Measurements from ENCODE around the gene EYS.
"Not testable (repeated sequence)": the region's sequence is repeated elsewhere in the genome, so short reads cannot be mapped to it uniquely, and the experiment has no call there.

Gene EYS

DNA sequence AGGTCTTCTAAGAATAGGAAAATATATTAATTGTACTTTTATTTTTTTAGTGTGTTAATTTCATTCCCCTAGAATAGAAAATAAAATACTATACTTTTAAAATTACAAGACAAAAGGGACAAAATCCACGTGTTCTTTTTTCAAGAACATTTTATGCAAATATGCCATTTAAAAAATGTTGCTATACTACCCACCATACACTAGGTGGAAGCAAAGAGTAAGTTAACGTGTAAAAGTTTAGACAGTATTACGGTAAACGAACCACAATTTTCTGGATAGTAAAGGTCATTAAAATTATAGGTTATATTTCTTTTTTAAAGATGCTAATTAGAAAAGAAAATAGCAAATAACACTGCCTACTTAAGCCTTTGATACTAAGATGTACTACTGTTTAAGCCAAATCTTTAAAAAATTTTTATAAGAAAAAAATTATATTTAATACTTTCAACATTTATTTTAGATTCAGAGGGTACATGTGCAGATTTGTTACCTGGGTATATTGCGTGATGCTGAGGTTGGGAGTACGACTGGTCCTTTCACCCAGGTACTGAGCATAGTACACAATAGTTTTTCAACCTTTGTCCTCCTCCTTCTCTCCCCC, 1783.8 kb downstream of the EYS start:
- peaks cover 0 to 7% of the 10 kb centered on the region in 2 donors for H3K4me1 ChIP-seq (ENCODE audit: control insufficient read depth in 1 of 2, insufficient read depth in 2 of 2, low read length in 2 of 2)
- H3K9ac ChIP-seq (ENCODE audit: low read depth in 1 of 2, low read length in 2 of 2): no peak overlapping the region
- H3K9me3 ChIP-seq (ENCODE audit: control insufficient read depth in 1 of 2, low read length in 2 of 2): no peaks in the 10 kb centered on the region
- no peaks in the 10 kb centered on the region for H3K36me3 ChIP-seq (ENCODE audit: control insufficient read depth in 1 of 2, insufficient read depth in 2 of 2, low read length in 2 of 2)
- H3K4me3 ChIP-seq (ENCODE audit: low read depth in 1 of 2, low read length in 2 of 2): no peak overlapping the region
- no peaks in the 10 kb centered on the region for H3K27me3 ChIP-seq (ENCODE audit: control insufficient read depth in 1 of 2, insufficient read depth in 2 of 2, low read length in 2 of 2)
- H3K27ac ChIP-seq (ENCODE audit: low read depth, low read length): no peak overlapping the region

DNA sequence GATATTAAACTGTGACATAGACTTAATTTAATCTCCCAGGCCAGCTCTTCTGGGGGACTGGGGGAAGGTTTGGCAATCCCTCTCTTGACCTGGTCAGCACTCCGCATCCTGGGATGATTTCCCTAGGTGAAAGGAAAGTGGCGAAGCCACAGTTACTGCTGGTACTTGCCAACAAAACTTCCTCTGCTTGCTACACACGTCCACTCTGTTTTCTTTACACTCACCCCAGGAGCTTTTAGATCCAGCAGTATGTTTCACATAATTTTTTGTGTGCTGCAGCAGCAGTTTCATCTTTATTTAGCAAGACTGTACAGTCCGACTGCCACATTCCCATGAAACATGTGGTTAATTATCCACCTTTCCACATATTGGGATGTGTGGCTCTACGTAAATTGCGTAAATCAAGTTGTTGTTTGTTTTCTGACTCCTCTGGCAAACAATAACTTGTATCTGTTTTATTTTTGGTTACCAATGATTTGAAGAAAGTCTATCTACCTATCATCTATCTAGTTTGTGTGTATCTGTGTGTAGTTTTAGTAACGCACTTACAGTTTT, 1787.4 kb downstream of the EYS start:
- no peaks in the 10 kb centered on the region for H3K27me3 ChIP-seq (ENCODE audit: control insufficient read depth in 1 of 2, insufficient read depth in 2 of 2, low read length in 2 of 2)
- no peak overlapping the region for H3K4me3 ChIP-seq (ENCODE audit: low read depth in 1 of 2, low read length in 2 of 2)
- no peaks in the 10 kb centered on the region for H3K9me3 ChIP-seq (ENCODE audit: control insufficient read depth in 1 of 2, low read length in 2 of 2)
- no peak overlapping the region for H3K9ac ChIP-seq (ENCODE audit: low read depth in 1 of 2, low read length in 2 of 2)
- H3K36me3 ChIP-seq (ENCODE audit: control insufficient read depth in 1 of 2, insufficient read depth in 2 of 2, low read length in 2 of 2): no peaks in the 10 kb centered on the region
- H3K27ac ChIP-seq (ENCODE audit: low read depth, low read length): no peak overlapping the region
- H3K4me1 ChIP-seq (ENCODE audit: control insufficient read depth in 1 of 2, insufficient read depth in 2 of 2, low read length in 2 of 2): no peaks in the 10 kb centered on the region

DNA sequence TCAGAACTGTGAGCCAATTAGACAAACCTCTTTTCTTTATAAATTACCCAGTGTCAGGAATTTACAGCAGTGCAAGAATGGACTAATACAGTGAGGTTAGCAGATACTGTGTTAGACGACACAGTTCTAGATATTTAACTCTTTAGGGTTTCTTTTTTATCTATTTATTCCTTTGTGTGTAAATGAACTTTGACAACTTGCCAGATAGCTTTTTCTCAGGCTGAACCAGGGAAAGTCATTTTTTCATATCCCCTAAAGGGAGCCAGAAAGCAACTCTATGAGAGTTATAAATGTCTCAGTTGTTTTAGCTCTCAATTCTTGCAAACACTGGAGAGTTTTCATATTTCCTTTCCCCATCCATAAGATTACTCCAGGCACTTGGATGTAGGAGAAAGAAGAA, 1794.1 kb downstream of the EYS start:
- no peak overlapping the region for H3K9ac ChIP-seq (ENCODE audit: low read depth in 1 of 2, low read length in 2 of 2)
- H3K27me3 ChIP-seq (ENCODE audit: control insufficient read depth in 1 of 2, insufficient read depth in 2 of 2, low read length in 2 of 2): no peaks in the 10 kb centered on the region
- H3K27ac ChIP-seq (ENCODE audit: low read depth, low read length): no peak overlapping the region
- no peaks in the 10 kb centered on the region for H3K36me3 ChIP-seq (ENCODE audit: control insufficient read depth in 1 of 2, insufficient read depth in 2 of 2, low read length in 2 of 2)
- no peak overlapping the region for H3K4me3 ChIP-seq (ENCODE audit: low read depth in 1 of 2, low read length in 2 of 2)
- H3K9me3 ChIP-seq (ENCODE audit: control insufficient read depth in 1 of 2, low read length in 2 of 2): no peaks in the 10 kb centered on the region
- H3K4me1 ChIP-seq (ENCODE audit: control insufficient read depth in 1 of 2, insufficient read depth in 2 of 2, low read length in 2 of 2): no peaks in the 10 kb centered on the region

GRCh38 chr6:63910863-63911551, 1796.0 kb downstream of the EYS start:
- Histone ChIP-seq H3K4me3 (ENCODE audit: low read depth in 1 of 2, low read length in 2 of 2) (no peak overlapping the region), H3K36me3 (ENCODE audit: control insufficient read depth in 1 of 2, insufficient read depth in 2 of 2, low read length in 2 of 2) (no peaks in the 10 kb centered on the region), H3K9me3 (ENCODE audit: control insufficient read depth in 1 of 2, low read length in 2 of 2) (no peaks in the 10 kb centered on the region), H3K4me1 (ENCODE audit: control insufficient read depth in 1 of 2, insufficient read depth in 2 of 2, low read length in 2 of 2) (no peaks in the 10 kb centered on the region), H3K27ac (ENCODE audit: low read depth, low read length) (no peak overlapping the region), H3K9ac (ENCODE audit: low read depth in 1 of 2, low read length in 2 of 2) (no peak overlapping the region), H3K27me3 (ENCODE audit: control insufficient read depth in 1 of 2, insufficient read depth in 2 of 2, low read length in 2 of 2) (no peaks in the 10 kb centered on the region)

DNA sequence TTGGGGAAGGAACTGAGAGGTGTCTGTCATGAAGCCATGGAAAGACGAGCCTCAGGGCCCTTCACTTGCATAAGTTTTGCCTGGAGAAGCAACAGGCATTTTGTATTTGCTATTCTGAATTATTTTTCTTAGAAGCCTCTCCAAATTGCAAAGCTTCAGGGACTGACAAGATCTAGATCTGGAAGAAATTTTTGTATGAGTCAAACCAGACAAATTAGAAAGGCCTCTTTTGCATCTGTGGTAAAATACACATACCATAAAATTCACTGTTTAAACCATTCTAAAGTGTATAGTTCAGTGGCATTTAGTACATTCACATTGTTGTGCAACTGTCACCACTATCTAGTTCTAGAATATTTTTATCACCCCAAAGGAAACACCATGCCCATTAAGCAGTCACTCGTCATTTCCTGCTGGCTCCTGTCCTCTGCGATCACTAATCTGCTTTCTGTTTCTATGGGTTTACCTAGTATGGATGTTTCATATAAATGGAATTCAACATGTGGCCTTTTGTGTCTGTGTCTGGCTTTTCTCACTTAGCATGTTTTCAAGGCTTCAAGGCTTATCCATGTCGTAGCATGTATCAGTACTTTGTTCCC, 1802.3 kb downstream of the EYS start:
- no peak overlapping the region for H3K9ac ChIP-seq (ENCODE audit: low read depth in 1 of 2, low read length in 2 of 2)
- no peaks in the 10 kb centered on the region for H3K27me3 ChIP-seq (ENCODE audit: control insufficient read depth in 1 of 2, insufficient read depth in 2 of 2, low read length in 2 of 2)
- H3K9me3 ChIP-seq (ENCODE audit: control insufficient read depth in 1 of 2, low read length in 2 of 2): no peaks in the 10 kb centered on the region
- H3K36me3 ChIP-seq (ENCODE audit: control insufficient read depth in 1 of 2, insufficient read depth in 2 of 2, low read length in 2 of 2): no peaks in the 10 kb centered on the region
- no peaks in the 10 kb centered on the region for H3K4me1 ChIP-seq (ENCODE audit: control insufficient read depth in 1 of 2, insufficient read depth in 2 of 2, low read length in 2 of 2)
- H3K4me3 ChIP-seq (ENCODE audit: low read depth in 1 of 2, low read length in 2 of 2): no peak overlapping the region
- H3K27ac ChIP-seq (ENCODE audit: low read depth, low read length): no peak overlapping the region

- no peak overlapping the region for H3K27ac ChIP-seq (ENCODE audit: low read depth, low read length)
- no peaks in the 10 kb centered on the region for H3K9me3 ChIP-seq (ENCODE audit: control insufficient read depth in 1 of 2, low read length in 2 of 2)
- H3K27me3 ChIP-seq (ENCODE audit: control insufficient read depth in 1 of 2, insufficient read depth in 2 of 2, low read length in 2 of 2): no peaks in the 10 kb centered on the region
- H3K9ac ChIP-seq (ENCODE audit: low read depth in 1 of 2, low read length in 2 of 2): no peak overlapping the region
- H3K4me1 ChIP-seq (ENCODE audit: control insufficient read depth in 1 of 2, insufficient read depth in 2 of 2, low read length in 2 of 2): no peaks in the 10 kb centered on the region
- H3K36me3 ChIP-seq (ENCODE audit: control insufficient read depth in 1 of 2, insufficient read depth in 2 of 2, low read length in 2 of 2): no peaks in the 10 kb centered on the region
- H3K4me3 ChIP-seq (ENCODE audit: low read depth in 1 of 2, low read length in 2 of 2): no peak overlapping the region
These were observed 1807.5 kb downstream of the EYS start for GRCh38 chr6:63899550-63899949.

DNA sequence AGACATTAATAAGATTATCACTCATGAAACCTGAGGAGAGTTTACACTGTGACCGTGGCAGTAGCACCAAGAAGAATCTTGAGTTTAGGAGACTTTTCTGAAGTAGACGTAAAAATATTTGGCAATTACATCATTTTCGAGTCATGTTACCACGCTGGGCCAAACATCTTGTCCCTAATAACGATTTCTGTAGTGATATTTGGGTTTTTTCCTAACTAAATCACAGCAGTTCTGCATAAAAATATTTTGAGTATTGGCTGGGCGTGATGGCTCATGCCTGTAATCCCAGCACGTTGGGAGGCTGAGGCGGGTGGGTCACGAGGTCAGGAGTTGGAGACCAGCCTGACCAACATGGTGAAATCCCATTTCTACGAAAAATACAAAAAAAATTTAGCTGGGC, 1809.1 kb downstream of the EYS start:
- H3K27ac ChIP-seq (ENCODE audit: low read depth, low read length): no peak overlapping the region
- no peaks in the 10 kb centered on the region for H3K4me1 ChIP-seq (ENCODE audit: control insufficient read depth in 1 of 2, insufficient read depth in 2 of 2, low read length in 2 of 2)

DNA sequence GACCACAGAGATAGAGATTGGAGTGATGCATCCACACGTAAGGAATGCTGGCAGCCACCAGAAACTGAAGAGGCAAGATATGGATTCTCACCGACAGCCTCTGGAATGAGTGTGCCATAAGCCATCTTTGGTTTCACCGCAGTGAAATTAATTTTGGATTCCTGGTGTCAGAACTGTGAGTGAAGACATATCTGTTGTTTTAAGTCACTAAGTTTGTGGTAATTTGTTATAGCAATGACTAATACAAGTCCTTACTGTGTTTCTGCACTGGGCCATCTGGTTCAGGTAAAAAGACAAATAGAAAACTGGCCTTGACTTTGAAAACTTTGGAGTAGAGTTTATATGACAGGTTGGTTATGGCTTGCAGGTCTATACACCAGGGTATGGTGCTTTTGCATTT, 1809.6 kb downstream of the EYS start:
- Histone ChIP-seq H3K27ac (ENCODE audit: low read depth, low read length) (no peak overlapping the region), H3K4me1 (ENCODE audit: control insufficient read depth in 1 of 2, insufficient read depth in 2 of 2, low read length in 2 of 2) (no peaks in the 10 kb centered on the region), H3K9me3 (ENCODE audit: control insufficient read depth in 1 of 2, low read length in 2 of 2) (no peaks in the 10 kb centered on the region), H3K4me3 (ENCODE audit: low read depth in 1 of 2, low read length in 2 of 2) (no peak overlapping the region), H3K27me3 (ENCODE audit: control insufficient read depth in 1 of 2, insufficient read depth in 2 of 2, low read length in 2 of 2) (no peaks in the 10 kb centered on the region), H3K36me3 (ENCODE audit: control insufficient read depth in 1 of 2, insufficient read depth in 2 of 2, low read length in 2 of 2) (no peaks in the 10 kb centered on the region), H3K9ac (ENCODE audit: low read depth in 1 of 2, low read length in 2 of 2) (no peak overlapping the region)

More for the DNA sequence above, 1809.1 kb downstream of the EYS start:
- H3K36me3 ChIP-seq (ENCODE audit: control insufficient read depth in 1 of 2, insufficient read depth in 2 of 2, low read length in 2 of 2): no peaks in the 10 kb centered on the region
- H3K9me3 ChIP-seq (ENCODE audit: control insufficient read depth in 1 of 2, low read length in 2 of 2): no peaks in the 10 kb centered on the region
- H3K4me3 ChIP-seq (ENCODE audit: low read depth in 1 of 2, low read length in 2 of 2): no peak overlapping the region
- no peak overlapping the region for H3K9ac ChIP-seq (ENCODE audit: low read depth in 1 of 2, low read length in 2 of 2)
- no peaks in the 10 kb centered on the region for H3K27me3 ChIP-seq (ENCODE audit: control insufficient read depth in 1 of 2, insufficient read depth in 2 of 2, low read length in 2 of 2)

DNA sequence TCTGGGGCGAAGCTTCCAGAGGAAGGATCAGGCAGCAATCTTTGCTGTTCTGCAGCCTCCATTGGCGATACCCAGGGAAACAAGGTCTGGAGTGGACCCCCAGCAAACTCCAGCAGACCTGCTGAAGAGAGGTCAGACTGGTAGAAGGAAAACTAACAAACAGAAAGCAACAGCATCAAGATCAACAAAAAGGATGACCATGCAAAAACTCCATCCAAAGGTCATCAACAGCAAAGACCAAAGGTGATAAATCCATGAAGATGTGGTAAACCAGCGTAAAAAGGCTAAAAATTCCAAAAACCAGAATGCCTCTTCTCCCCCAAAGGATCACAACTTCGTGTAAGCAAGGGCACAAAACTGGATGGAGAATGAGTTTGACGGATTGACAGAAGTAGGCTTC, 1818.6 kb downstream of the EYS start:
- H3K36me3 ChIP-seq (ENCODE audit: control insufficient read depth in 1 of 2, insufficient read depth in 2 of 2, low read length in 2 of 2): no peaks in the 10 kb centered on the region
- no peak overlapping the region for H3K4me3 ChIP-seq (ENCODE audit: low read depth in 1 of 2, low read length in 2 of 2)
- H3K27me3 ChIP-seq (ENCODE audit: control insufficient read depth in 1 of 2, insufficient read depth in 2 of 2, low read length in 2 of 2): no peaks in the 10 kb centered on the region
- H3K9ac ChIP-seq (ENCODE audit: low read depth in 1 of 2, low read length in 2 of 2): no peak overlapping the region
- no peaks in the 10 kb centered on the region for H3K9me3 ChIP-seq (ENCODE audit: control insufficient read depth in 1 of 2, low read length in 2 of 2)
- H3K27ac ChIP-seq (ENCODE audit: low read depth, low read length): no peak overlapping the region
- H3K4me1 ChIP-seq (ENCODE audit: control insufficient read depth in 1 of 2, insufficient read depth in 2 of 2, low read length in 2 of 2): no peaks in the 10 kb centered on the region

GRCh38 chr6:63887804-63888203, 1819.2 kb downstream of the EYS start:
- not testable (repeated sequence) for H3K27me3 ChIP-seq (ENCODE audit: control insufficient read depth in 1 of 2, insufficient read depth in 2 of 2, low read length in 2 of 2); H3K4me3 ChIP-seq (ENCODE audit: low read depth in 1 of 2, low read length in 2 of 2); H3K27ac ChIP-seq (ENCODE audit: low read depth, low read length); H3K9ac ChIP-seq (ENCODE audit: low read depth in 1 of 2, low read length in 2 of 2); H3K9me3 ChIP-seq (ENCODE audit: control insufficient read depth in 1 of 2, low read length in 2 of 2); H3K36me3 ChIP-seq (ENCODE audit: control insufficient read depth in 1 of 2, insufficient read depth in 2 of 2, low read length in 2 of 2); H3K4me1 ChIP-seq (ENCODE audit: control insufficient read depth in 1 of 2, insufficient read depth in 2 of 2, low read length in 2 of 2)
